GM12873 (cell line): Measurements from ENCODE around the gene EMCN.

Experiments
- TF ChIP-seq, protein P1 (sequence below): IDR thresholded peaks from 2 replicates; pipeline ENCODE4 v1.5.1; 2012; ENCODE audit warnings: low read depth, mild to moderate bottlenecking, moderate library complexity, low read length, control low read depth; ENCODE audit not compliant: insufficient read depth; ENCODE audit errors: missing control alignments

The EMCN gene, protein sequence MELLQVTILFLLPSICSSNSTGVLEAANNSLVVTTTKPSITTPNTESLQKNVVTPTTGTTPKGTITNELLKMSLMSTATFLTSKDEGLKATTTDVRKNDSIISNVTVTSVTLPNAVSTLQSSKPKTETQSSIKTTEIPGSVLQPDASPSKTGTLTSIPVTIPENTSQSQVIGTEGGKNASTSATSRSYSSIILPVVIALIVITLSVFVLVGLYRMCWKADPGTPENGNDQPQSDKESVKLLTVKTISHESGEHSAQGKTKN

DNA sequence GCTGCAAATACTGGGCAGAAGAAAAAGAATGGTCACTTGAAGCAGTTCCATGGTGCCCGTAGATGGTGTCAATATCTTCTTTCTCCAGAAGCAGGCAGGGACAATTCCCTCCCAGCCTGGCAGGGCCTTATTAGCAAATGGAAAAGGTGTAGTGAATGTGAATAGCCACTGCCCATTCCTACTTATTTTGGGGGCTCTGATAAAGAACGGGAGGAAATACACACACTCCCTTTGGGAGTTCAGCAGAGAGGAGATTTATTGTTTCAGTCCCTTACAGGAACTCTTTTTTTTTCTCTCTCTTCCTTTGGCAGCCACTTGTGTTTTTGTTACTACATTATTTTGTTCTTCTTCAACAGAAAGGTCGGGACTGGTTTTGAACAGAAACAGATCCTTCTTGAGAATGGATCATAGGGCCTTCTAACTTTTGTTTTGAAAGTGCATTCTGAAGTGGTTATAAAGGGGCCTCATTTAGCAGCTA lies at the start of gene EMCN:
Gene EMCN (minus strand): TSS at position 159 of the 478 bp plus-strand sequence. CDS start 108 bp downstream, at position 51.
- TF ChIP-seq, protein P1, sequence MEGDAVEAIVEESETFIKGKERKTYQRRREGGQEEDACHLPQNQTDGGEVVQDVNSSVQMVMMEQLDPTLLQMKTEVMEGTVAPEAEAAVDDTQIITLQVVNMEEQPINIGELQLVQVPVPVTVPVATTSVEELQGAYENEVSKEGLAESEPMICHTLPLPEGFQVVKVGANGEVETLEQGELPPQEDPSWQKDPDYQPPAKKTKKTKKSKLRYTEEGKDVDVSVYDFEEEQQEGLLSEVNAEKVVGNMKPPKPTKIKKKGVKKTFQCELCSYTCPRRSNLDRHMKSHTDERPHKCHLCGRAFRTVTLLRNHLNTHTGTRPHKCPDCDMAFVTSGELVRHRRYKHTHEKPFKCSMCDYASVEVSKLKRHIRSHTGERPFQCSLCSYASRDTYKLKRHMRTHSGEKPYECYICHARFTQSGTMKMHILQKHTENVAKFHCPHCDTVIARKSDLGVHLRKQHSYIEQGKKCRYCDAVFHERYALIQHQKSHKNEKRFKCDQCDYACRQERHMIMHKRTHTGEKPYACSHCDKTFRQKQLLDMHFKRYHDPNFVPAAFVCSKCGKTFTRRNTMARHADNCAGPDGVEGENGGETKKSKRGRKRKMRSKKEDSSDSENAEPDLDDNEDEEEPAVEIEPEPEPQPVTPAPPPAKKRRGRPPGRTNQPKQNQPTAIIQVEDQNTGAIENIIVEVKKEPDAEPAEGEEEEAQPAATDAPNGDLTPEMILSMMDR = no peak

DNA sequence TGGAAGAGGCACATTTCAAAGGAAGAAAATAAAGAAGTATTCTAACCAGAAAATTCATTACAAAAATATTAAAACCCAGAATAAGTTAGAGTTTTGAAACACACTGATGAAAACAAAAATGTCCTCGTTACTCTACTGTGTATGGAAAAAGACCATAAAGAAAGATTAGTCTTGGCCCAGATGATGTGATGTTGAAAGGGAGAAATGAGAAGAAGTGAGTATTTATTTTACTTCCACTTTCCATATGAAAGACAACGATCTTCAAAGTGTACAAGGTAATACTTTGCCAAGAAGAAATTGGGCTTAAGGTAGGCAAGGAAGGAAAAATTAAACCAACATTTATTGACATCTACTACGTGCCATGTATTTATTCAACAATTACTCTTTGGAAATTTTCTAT lies 48.6 kb upstream of the EMCN start:
- TF ChIP-seq, protein P1 = no peak

DNA sequence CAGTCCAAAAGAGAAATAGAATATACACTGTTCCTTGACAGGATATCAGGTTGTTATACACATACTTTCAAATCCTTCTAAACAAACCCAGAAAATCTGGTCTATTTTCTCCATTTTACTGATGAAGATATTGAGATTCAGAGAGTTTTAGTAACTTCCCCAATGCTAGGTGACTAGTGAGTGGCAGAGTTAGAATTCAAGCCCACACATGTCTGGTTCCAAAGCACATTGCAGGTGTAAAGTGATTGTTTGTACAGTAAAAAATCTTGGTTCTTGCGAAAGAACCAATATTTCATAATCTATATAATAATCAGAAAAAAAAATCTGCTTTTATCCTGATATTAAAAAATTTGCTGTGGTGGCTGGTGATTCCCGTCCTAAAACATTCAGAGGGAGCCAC lies 39.5 kb upstream of the EMCN start:
- TF ChIP-seq, protein P1 = no peak

DNA sequence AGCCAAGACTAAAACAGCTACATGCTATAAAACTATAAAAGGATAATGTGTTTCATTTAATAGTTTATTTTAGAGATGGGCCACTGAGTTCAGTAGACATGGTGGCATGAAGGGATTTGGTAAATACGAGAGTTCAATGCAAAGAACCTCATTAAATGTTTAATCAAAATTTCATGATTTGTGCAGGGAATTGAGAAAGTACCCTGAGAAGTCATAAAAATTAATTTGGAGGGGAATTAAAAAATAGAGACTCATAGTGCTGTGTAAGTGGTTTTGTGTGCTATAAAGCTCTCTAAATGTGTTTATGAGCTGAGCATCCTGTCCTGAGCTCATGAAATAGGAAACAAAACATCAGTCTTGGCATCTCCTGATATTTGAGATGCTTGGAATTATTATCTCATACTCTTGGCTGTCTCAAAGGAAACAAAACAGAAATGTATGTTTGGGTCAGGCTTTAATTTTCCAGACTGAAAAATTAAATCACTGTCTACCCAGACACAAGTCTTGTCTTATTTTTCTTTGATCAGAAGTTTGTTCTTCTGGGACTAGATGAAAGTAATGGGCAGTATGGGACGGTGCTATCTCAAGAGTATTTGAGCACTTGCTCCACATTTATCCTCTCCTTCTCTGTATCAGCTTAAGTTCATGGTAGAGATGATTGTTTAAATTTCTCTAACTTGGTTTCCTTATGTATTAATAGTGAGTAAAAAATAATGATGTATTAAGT lies 38.0 kb upstream of the EMCN start:
- TF ChIP-seq, protein P1 = no peak

DNA sequence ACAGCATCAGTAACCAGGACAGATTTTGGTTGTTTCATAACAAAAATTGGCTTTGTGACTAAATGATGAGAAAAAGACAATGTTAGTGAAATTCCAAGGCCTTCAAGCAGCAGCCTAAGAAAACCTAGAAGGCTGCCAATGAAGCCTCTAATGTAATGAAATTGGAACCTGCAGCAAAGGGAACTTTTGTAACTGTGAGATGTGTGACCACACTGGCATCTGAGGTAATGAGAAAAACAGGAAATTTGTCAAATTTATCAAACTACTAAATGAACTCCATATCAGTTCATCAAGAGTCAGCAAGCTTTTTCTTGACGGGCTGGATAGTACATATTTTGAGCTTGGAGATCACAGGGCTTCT lies 30.4 kb upstream of the EMCN start:
- TF ChIP-seq, protein P1 = no peak

DNA sequence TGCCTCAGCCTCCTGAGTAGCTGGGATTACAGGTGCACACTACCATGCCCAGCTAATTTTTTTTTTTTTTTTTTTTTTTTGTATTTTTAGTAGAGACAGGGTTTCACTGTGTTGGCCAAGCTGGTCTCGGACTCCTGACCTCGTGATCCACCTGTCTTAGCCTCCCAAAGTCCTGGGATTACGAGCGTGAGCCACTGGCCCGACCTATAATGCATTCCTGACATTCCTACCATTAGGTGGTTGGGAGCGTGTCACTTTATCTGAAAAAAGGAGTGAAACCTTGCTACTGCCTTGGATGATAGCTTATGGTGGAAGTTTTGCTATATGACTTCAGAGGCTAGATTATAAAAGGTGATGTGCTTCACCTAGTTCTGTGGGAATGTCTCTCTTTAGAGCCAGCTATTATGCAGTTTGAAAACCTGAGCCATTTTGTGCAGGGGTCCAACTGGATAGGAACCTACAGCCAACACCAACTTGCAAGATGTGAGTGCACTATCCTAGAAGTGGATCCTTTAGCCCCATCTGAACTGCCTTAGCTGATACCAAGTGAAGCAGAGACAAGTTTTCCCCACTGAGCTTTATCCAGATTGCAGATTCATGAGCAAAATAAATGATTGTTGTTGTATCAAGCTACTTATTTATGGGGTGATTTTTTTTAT lies 29.8 kb upstream of the EMCN start:
- TF ChIP-seq, protein P1 = no peak

DNA sequence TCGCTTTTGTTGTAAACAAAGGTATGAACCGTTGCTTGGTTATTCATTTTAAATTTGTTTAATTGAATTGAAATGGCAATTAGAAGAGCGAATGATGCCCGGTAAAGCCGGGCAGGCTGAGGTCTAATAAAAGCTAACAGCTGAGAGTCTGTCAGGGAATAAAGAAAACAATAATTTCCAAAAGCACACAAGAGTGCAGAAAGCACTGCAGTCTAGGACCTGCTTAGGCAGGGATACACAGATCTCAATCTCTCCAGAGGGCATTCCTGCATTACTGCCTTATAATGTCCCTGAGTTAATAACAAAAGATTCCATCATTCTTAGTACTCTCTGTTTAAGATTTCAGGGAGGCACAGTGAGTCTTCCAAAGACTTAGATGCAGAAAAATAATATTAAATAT lies 27.6 kb upstream of the EMCN start:
- TF ChIP-seq, protein P1 = no peak
